HepG2 (cell line): ENCODE data around the gene METRN. TPM values are rescaled to one million over a fixed set of nuclear protein-coding genes. Genes with fewer than 3 reads are reported as not detected.

Experiments
- ATF5 ChIP-seq: sonication (generic); formaldehyde crosslinking; IDR thresholded peaks from 2 replicates; pipeline ENCODE4 v1.4.0; 2020; ENCODE audit warnings: mild to moderate bottlenecking, low read depth, missing genetic modification reagents
- BATF2 ChIP-seq: sonication (generic); formaldehyde crosslinking; IDR thresholded peaks from 2 replicates; pipeline ENCODE4 v1.8.0; 2022; ENCODE audit warnings: mild to moderate bottlenecking, missing genetic modification reagents, moderate library complexity
- HMGXB3 ChIP-seq: sonication (generic); formaldehyde crosslinking; IDR thresholded peaks from 2 replicates; pipeline ENCODE4 v1.4.0; 2020; ENCODE audit warnings: missing genetic modification reagents, borderline replicate concordance
- KAT8 ChIP-seq: IDR thresholded peaks from 2 replicates; pipeline ENCODE4 v1.6.1; 2016; ENCODE audit warnings: missing genetic modification reagents, missing compliant biosample characterization
- THAP8 ChIP-seq: sonication (generic); formaldehyde crosslinking; IDR thresholded peaks from 2 replicates; pipeline ENCODE4 v1.5.1; 2020; ENCODE audit warnings: missing genetic modification reagents, mild to moderate bottlenecking, borderline replicate concordance
- ZNF766 ChIP-seq: sonication (generic); formaldehyde crosslinking; IDR thresholded peaks from 2 replicates; pipeline ENCODE4 v1.5.0; 2020; ENCODE audit warnings: missing genetic modification reagents, borderline replicate concordance
- polyA plus RNA-seq, 8 experiments: library from polyadenylated mRNA; depleted of rRNA in 3 of 8; stranded (reverse) in 7 of 8; unstranded in 1 of 8; fragments of >200 nt; fragmentation: Illumina TruSeq in 4 of 8; extraction: Trizol in 4 of 8; gene quantifications; 2 replicates each; pipeline versions ENCODE4 v1.2.1 to v1.2.3, GENCODE V29; 2011 to 2016; ENCODE audit warnings: low read depth in 4 of 8, missing spikeins in 1 of 8, mixed read lengths in 1 of 8; ENCODE audit not compliant: insufficient read depth in 1 of 8
- total RNA-seq, 5 experiments: library from RNA; depleted of rRNA; stranded (reverse); fragments of >200 nt; fragmentation: Illumina TruSeq; extraction: Trizol; gene quantifications; 2 replicates each; pipeline ENCODE4 v1.2.3, GENCODE V29; 2016; ENCODE audit warnings: low read depth in 1 of 5

Gene METRN
- total and polyA plus RNA-seq, 2 of the 13 experiments (the other 11 are each of a cell fraction or from before 2014, with no cell fraction given): 25.5 to 46.1 TPM

GRCh38 chr16:678858-679813 lies 35.8 kb upstream of the METRN start (continued):
- TF ChIP-seq ATF5 (CRISPR knock-in tag): no peak
- TF ChIP-seq KAT8 (CRISPR knock-in tag): peak; percentile 42
- no peak for TF ChIP-seq BATF2
- no peak for TF ChIP-seq ZNF766 (CRISPR knock-in tag)
- TF ChIP-seq THAP8 (CRISPR knock-in tag): no peak
- TF ChIP-seq HMGXB3: no peak; the same call in 1 of the 2 replicates
